Renal cortical epithelial cell (primary cell): Measurements from ENCODE around the gene BCKDHB. TPM values are rescaled to one million over a fixed set of nuclear protein-coding genes. Genes with fewer than 3 reads are reported as not detected.
"Not testable (repeated sequence)": the region's sequence is repeated elsewhere in the genome, so short reads cannot be mapped to it uniquely, and the experiment has no call there.

Experiments used
- DNase-seq: peaks from one replicate; pipeline ENCODE4 v3.0.0-alpha.2; 2011; ENCODE audit warnings: low read depth
- total RNA-seq: library from RNA; depleted of rRNA; stranded (reverse); fragments of >200 nt; gene quantifications from 2 replicates; pipeline ENCODE4 v1.2.3, GENCODE V29; 2014

The BCKDHB gene
- total RNA-seq, 1 donor from 2014 or later: 26.6 TPM

GRCh38 chr6:80263585-80263984, 157.1 kb downstream of the BCKDHB start:
- DNase-seq: no peak

- no peak for DNase-seq
These were observed 162.6 kb downstream of the BCKDHB start for GRCh38 chr6:80268865-80269730.

GRCh38 chr6:80271074-80271473, 164.6 kb downstream of the BCKDHB start:
- no peak for DNase-seq

GRCh38 chr6:80272988-80273387, 166.5 kb downstream of the BCKDHB start:
- DNase-seq: no peak

GRCh38 chr6:80276861-80277260, 170.4 kb downstream of the BCKDHB start:
- DNase-seq: no peak

GRCh38 chr6:80277501-80277900, 171.0 kb downstream of the BCKDHB start:
- DNase-seq: no peak

GRCh38 chr6:80280262-80281010, 174.0 kb downstream of the BCKDHB start:
- DNase-seq: peak; percentile 40

GRCh38 chr6:80282913-80283554, 176.6 kb downstream of the BCKDHB start:
- no peak for DNase-seq

- no peak for DNase-seq
These were observed 180.6 kb downstream of the BCKDHB start for GRCh38 chr6:80287112-80287511.

- no peak for DNase-seq
These were observed 181.1 kb downstream of the BCKDHB start for GRCh38 chr6:80287607-80288006.

- no peak for DNase-seq
These were observed 183.3 kb downstream of the BCKDHB start for GRCh38 chr6:80289727-80290126.

GRCh38 chr6:80294531-80294930, 188.1 kb downstream of the BCKDHB start:
- DNase-seq: not testable (repeated sequence)

GRCh38 chr6:80302716-80303115, 196.2 kb downstream of the BCKDHB start:
- DNase-seq: no peak

GRCh38 chr6:80304014-80304413, 197.5 kb downstream of the BCKDHB start:
- DNase-seq: no peak

GRCh38 chr6:80314531-80314930, 208.1 kb downstream of the BCKDHB start:
- DNase-seq: no peak

GRCh38 chr6:80316686-80317231, 210.3 kb downstream of the BCKDHB start:
- DNase-seq: no peak

GRCh38 chr6:80319196-80319595, 212.7 kb downstream of the BCKDHB start:
- no peak for DNase-seq

GRCh38 chr6:80321011-80321410, 214.5 kb downstream of the BCKDHB start:
- DNase-seq: no peak

- no peak for DNase-seq
These were observed 219.3 kb downstream of the BCKDHB start for GRCh38 chr6:80325742-80326141.

- DNase-seq: no peak
These were observed 222.2 kb downstream of the BCKDHB start for GRCh38 chr6:80328652-80329051.

- no peak for DNase-seq
These were observed 223.0 kb downstream of the BCKDHB start for GRCh38 chr6:80329496-80329895.

- DNase-seq: no peak
These were observed 224.5 kb downstream of the BCKDHB start for GRCh38 chr6:80330961-80331360.
